Muscle layer of colon (tissue), 2 donors: ENCODE data around the gene CDH10.

Experiments
- H3K27ac ChIP-seq: one replicate; pipeline ENCODE4 v1.7.0; 2013; ENCODE audit warnings: low read depth, mild to moderate bottlenecking, low read length, moderate library complexity
- H3K27me3 ChIP-seq, 2 donors: one replicate each; pipeline ENCODE4 v1.7.0; 2013; ENCODE audit warnings: low read length in 2 of 2, mild to moderate bottlenecking in 2 of 2; ENCODE audit not compliant: insufficient read depth in 2 of 2, control insufficient read depth in 1 of 2
- H3K36me3 ChIP-seq: one replicate; pipeline ENCODE4 v1.7.0; 2013; ENCODE audit warnings: mild to moderate bottlenecking, low read length; ENCODE audit not compliant: insufficient read depth
- H3K4me1 ChIP-seq: one replicate; pipeline ENCODE4 v1.7.0; 2013; ENCODE audit warnings: mild to moderate bottlenecking, low read length; ENCODE audit not compliant: insufficient read depth
- H3K4me3 ChIP-seq, 2 donors: one replicate each; pipeline ENCODE4 v1.7.0; 2013; ENCODE audit warnings: low read length in 2 of 2, low read depth in 1 of 2, mild to moderate bottlenecking in 1 of 2, moderate library complexity in 1 of 2
- H3K9ac ChIP-seq: one replicate; pipeline ENCODE4 v1.7.0; 2013; ENCODE audit warnings: low read length
- H3K9me3 ChIP-seq: one replicate; pipeline ENCODE4 v1.7.0; 2013; ENCODE audit warnings: mild to moderate bottlenecking, low read length
- donor health status: abdominal sarcoma.
- donor health status: Adenocarcinoma of cecum.

The CDH10 gene

GRCh38 chr5:24633715-24634325 is 11.0 kb downstream of the CDH10 start:
- H3K4me1 ChIP-seq: no peaks in the 10 kb centered on the region
- H3K27me3 ChIP-seq: no peaks in the 10 kb centered on the region
- no peak overlapping the region for H3K4me3 ChIP-seq
- no peak overlapping the region for H3K27ac ChIP-seq
- no peak overlapping the region for H3K9ac ChIP-seq
- no peaks in the 10 kb centered on the region for H3K36me3 ChIP-seq
- H3K9me3 ChIP-seq: no peaks in the 10 kb centered on the region

- H3K27me3 ChIP-seq: no peaks in the 10 kb centered on the region
These were observed 12.4 kb downstream of the CDH10 start for GRCh38 chr5:24632353-24632752.

GRCh38 chr5:24630918-24631317 is 13.9 kb downstream of the CDH10 start:
- Histone ChIP-seq H3K27ac (no peak overlapping the region), H3K9me3 (no peaks in the 10 kb centered on the region), H3K9ac (no peak overlapping the region), H3K36me3 (no peaks in the 10 kb centered on the region), H3K27me3 (no peaks in the 10 kb centered on the region), H3K4me1 (no peaks in the 10 kb centered on the region), H3K4me3 (no peak overlapping the region)

More at GRCh38 chr5:24632353-24632752, 12.4 kb downstream of the CDH10 start:
- Histone ChIP-seq H3K9ac (no peak overlapping the region), H3K27ac (no peak overlapping the region), H3K9me3 (no peaks in the 10 kb centered on the region), H3K4me1 (no peaks in the 10 kb centered on the region), H3K4me3 (no peak overlapping the region), H3K36me3 (no peaks in the 10 kb centered on the region)

GRCh38 chr5:24629798-24630197 is 15.0 kb downstream of the CDH10 start:
- no peaks in the 10 kb centered on the region for H3K9me3 ChIP-seq
- H3K27me3 ChIP-seq: no peaks in the 10 kb centered on the region
- no peak overlapping the region for H3K9ac ChIP-seq
- H3K36me3 ChIP-seq: no peaks in the 10 kb centered on the region
- H3K27ac ChIP-seq: no peak overlapping the region
- H3K4me1 ChIP-seq: no peaks in the 10 kb centered on the region
- H3K4me3 ChIP-seq: no peak overlapping the region

- Histone ChIP-seq H3K27ac (no peak overlapping the region), H3K27me3 (no peaks in the 10 kb centered on the region), H3K9ac (no peak overlapping the region), H3K4me1 (no peaks in the 10 kb centered on the region), H3K9me3 (no peaks in the 10 kb centered on the region), H3K36me3 (no peaks in the 10 kb centered on the region), H3K4me3 (no peak overlapping the region)
These were observed 19.9 kb downstream of the CDH10 start for GRCh38 chr5:24624872-24625271.

- Histone ChIP-seq H3K4me3 (no peak overlapping the region), H3K27ac (no peak overlapping the region), H3K27me3 (no peaks in the 10 kb centered on the region), H3K9me3 (no peaks in the 10 kb centered on the region), H3K36me3 (no peaks in the 10 kb centered on the region), H3K4me1 (no peaks in the 10 kb centered on the region), H3K9ac (no peak overlapping the region)
These were observed 21.2 kb downstream of the CDH10 start for GRCh38 chr5:24623624-24624023.

GRCh38 chr5:24623031-24623430 is 21.7 kb downstream of the CDH10 start:
- H3K4me3 ChIP-seq: no peak overlapping the region
- no peak overlapping the region for H3K27ac ChIP-seq
- no peaks in the 10 kb centered on the region for H3K27me3 ChIP-seq

GRCh38 chr5:24621792-24622191 is 23.0 kb downstream of the CDH10 start:
- H3K9ac ChIP-seq: no peak overlapping the region
- no peak overlapping the region for H3K4me3 ChIP-seq
- H3K27me3 ChIP-seq: no peaks in the 10 kb centered on the region
- no peaks in the 10 kb centered on the region for H3K36me3 ChIP-seq
- H3K27ac ChIP-seq: no peak overlapping the region
- no peaks in the 10 kb centered on the region for H3K4me1 ChIP-seq
- H3K9me3 ChIP-seq: no peaks in the 10 kb centered on the region

More at GRCh38 chr5:24623031-24623430, 21.7 kb downstream of the CDH10 start:
- no peak overlapping the region for H3K9ac ChIP-seq
- H3K9me3 ChIP-seq: no peaks in the 10 kb centered on the region
- H3K4me1 ChIP-seq: no peaks in the 10 kb centered on the region
- no peaks in the 10 kb centered on the region for H3K36me3 ChIP-seq

- Histone ChIP-seq H3K9ac (no peak overlapping the region), H3K4me3 (no peak overlapping the region), H3K27me3 (no peaks in the 10 kb centered on the region), H3K4me1 (no peaks in the 10 kb centered on the region), H3K27ac (no peak overlapping the region), H3K36me3 (no peaks in the 10 kb centered on the region), H3K9me3 (no peaks in the 10 kb centered on the region)
These were observed 28.2 kb downstream of the CDH10 start for GRCh38 chr5:24616566-24616965.

- H3K27ac ChIP-seq: no peak overlapping the region
- H3K9me3 ChIP-seq: no peaks in the 10 kb centered on the region
- no peaks in the 10 kb centered on the region for H3K4me1 ChIP-seq
- H3K36me3 ChIP-seq: no peaks in the 10 kb centered on the region
- no peak overlapping the region for H3K9ac ChIP-seq
- no peak overlapping the region for H3K4me3 ChIP-seq
- no peaks in the 10 kb centered on the region for H3K27me3 ChIP-seq
These were observed 29.6 kb downstream of the CDH10 start for GRCh38 chr5:24615159-24615558.

GRCh38 chr5:24609706-24610105 is 35.1 kb downstream of the CDH10 start:
- H3K4me1 ChIP-seq: no peaks in the 10 kb centered on the region
- H3K9ac ChIP-seq: no peak overlapping the region

GRCh38 chr5:24606971-24607370 is 37.8 kb downstream of the CDH10 start:
- no peak overlapping the region for H3K9ac ChIP-seq
- no peak overlapping the region for H3K27ac ChIP-seq
- H3K9me3 ChIP-seq: no peaks in the 10 kb centered on the region
- no peaks in the 10 kb centered on the region for H3K4me1 ChIP-seq
- H3K36me3 ChIP-seq: no peaks in the 10 kb centered on the region
- H3K4me3 ChIP-seq: no peak overlapping the region
- H3K27me3 ChIP-seq: no peaks in the 10 kb centered on the region

More at GRCh38 chr5:24609706-24610105, 35.1 kb downstream of the CDH10 start:
- Histone ChIP-seq H3K36me3 (no peaks in the 10 kb centered on the region), H3K9me3 (no peaks in the 10 kb centered on the region), H3K27me3 (no peaks in the 10 kb centered on the region), H3K27ac (no peak overlapping the region), H3K4me3 (no peak overlapping the region)
